ENCODE data around the gene NHSL2.

Gene NHSL2

GRCh38 chrX:72110051-72110875 is 199.6 kb downstream of the NHSL2 start:
- TF ChIP-seq CTCF (IDR thresholded peaks at IDR 0.05; ENCODE audit: low read depth, low read length) = no peak
- DNase-seq = no peak
- Histone ChIP-seq H3K27me3 (ENCODE audit: insufficient read depth, low read depth, severe bottlenecking) (no peaks in the 10 kb centered on the region), H3K4me3 (ENCODE audit: low read depth, low read length) (no peak overlapping the region), H3K27ac (no peak overlapping the region), H3K36me3 (no peaks in the 10 kb centered on the region; the same call in 1 of the 2 replicates), H3K9me3 (ENCODE audit: severe bottlenecking) (no peaks in the 10 kb centered on the region)

DNA sequence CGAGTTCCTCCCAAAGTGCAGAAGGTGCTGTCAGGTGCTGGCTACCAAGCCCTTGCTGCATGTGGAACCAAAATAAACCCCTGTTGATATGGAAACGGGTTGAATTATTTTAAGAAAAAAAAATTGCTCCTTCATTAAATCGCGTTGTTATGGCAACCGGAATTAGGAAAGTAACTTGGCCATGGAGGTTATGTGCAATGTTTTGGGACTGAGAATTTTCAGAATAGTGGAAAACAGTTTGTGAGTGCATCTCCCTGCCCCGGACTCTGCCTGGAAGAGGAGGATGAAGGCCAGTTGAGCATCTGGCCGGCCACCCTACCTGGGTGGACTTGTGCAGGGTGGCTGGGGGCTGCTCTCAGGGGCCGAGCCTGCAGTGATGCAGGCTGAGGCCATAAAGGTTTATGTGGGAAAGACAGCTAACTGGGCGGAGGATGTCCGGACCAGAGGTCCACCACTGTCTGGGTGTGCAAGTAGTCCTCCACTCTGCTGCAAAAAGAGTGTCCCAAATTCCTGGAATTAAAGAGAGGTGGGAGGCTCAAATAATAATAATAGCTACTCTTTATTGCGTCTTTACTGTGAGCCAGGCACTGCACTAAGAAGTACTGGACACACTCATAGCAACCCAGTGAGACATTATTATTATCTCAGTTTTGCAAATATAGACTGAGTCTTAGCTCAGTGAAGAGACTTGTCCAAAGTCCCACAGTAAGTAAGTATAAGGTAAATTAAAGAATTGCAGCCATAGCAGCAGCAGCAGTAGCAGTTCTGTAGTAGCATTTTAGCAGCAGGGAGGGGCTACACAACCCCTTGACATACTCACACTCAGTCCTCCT is 200.4 kb downstream of the NHSL2 start:
- no peak for DNase-seq
- Histone ChIP-seq H3K9me3 (ENCODE audit: severe bottlenecking) (no peaks in the 10 kb centered on the region), H3K4me3 (ENCODE audit: low read depth, low read length) (no peak overlapping the region), H3K27me3 (ENCODE audit: insufficient read depth, low read depth, severe bottlenecking) (no peaks in the 10 kb centered on the region), H3K27ac (no peak overlapping the region; the same call in 1 of the 2 replicates), H3K36me3 (no peaks in the 10 kb centered on the region; the same call in 1 of the 2 replicates)
- TF ChIP-seq CTCF (IDR thresholded peaks at IDR 0.05; ENCODE audit: low read depth, low read length) = no peak

DNA sequence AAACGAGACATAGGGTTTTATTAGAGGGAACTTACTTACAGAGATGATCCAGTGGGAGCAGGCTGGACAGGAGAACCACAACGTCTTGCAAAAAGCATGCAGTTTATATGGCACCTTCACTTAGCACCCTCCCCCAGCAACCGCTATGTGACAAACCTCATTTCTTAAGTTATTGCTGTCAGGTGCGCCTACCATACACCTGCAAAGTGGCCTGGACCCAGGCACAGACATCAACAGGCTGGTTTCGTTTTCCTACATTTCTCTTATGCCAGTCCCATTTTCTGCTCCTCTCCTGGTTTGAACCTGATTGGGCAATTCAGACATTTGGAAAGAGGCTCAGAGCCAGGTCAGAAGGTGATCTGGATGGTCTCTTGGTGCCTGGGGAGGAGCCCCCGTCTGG is 202.8 kb downstream of the NHSL2 start:
- no peaks in the 10 kb centered on the region for H3K27me3 ChIP-seq (ENCODE audit: insufficient read depth, low read depth, severe bottlenecking)
- H3K9me3 ChIP-seq (ENCODE audit: severe bottlenecking) = no peaks in the 10 kb centered on the region
- DNase-seq = no peak
- H3K27ac ChIP-seq = peak overlapping the region; percentile 97
- no peak overlapping the region for H3K4me3 ChIP-seq (ENCODE audit: low read depth, low read length)
- no peak for TF ChIP-seq CTCF (IDR thresholded peaks at IDR 0.05; ENCODE audit: low read depth, low read length)
- no peaks in the 10 kb centered on the region; the same call in 1 of the 2 replicates for H3K36me3 ChIP-seq

DNA sequence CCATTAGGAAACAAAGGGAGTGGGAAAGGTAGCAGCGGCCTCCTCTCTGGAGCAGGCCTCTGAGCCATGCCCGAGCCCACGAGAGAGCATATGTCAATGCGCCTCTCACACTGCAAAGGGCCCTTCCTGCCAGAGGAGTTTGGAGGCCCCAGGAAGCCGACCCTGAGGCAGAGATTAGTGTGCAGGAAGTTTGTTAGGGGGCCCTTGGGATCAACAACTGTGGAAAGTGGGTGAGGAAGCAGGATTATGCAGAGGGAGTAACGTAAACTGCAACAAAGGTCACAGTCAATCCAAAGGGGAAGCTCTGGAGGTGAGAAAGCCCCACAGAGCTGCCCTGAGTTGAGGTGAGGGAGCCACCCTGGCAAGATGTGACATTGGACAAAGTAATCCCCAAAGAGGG is 203.7 kb downstream of the NHSL2 start:
- H3K4me3 ChIP-seq (ENCODE audit: low read depth, low read length) = no peak overlapping the region
- no peaks in the 10 kb centered on the region for H3K9me3 ChIP-seq (ENCODE audit: severe bottlenecking)
- DNase-seq = peak; percentile 77
- no peaks in the 10 kb centered on the region for H3K27me3 ChIP-seq (ENCODE audit: insufficient read depth, low read depth, severe bottlenecking)
- H3K36me3 ChIP-seq = no peaks in the 10 kb centered on the region; the same call in 1 of the 2 replicates
- H3K27ac ChIP-seq = peak overlapping the region; percentile 97
- TF ChIP-seq CTCF (IDR thresholded peaks at IDR 0.05; ENCODE audit: low read depth, low read length) = no peak

DNA sequence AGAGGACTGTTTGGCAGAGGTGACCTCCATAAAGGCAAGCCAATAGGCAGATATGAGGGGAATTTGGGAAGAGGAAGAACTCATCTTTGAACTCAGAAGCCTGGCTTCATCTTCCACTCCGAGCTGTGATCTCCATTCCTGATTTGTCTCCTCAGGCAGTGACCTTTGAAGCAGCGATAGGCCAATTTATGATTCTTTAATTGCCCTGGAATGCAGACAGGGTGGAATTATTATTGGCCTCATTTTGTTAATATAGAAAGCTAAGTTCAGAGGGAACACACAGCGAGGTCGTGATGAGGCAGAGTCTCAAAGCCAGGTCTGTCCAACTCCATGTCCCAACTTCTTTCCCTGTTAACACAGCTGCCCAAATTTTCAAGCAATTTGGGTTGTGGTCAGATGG is 204.2 kb downstream of the NHSL2 start:
- Histone ChIP-seq H3K27me3 (ENCODE audit: insufficient read depth, low read depth, severe bottlenecking) (no peaks in the 10 kb centered on the region), H3K9me3 (ENCODE audit: severe bottlenecking) (no peaks in the 10 kb centered on the region), H3K4me3 (ENCODE audit: low read depth, low read length) (no peak overlapping the region; the same call in 1 of the 2 replicates), H3K36me3 (no peaks in the 10 kb centered on the region; the same call in 1 of the 2 replicates), H3K27ac (peak overlapping the region; percentile 97)
- DNase-seq = no peak
- TF ChIP-seq CTCF (IDR thresholded peaks at IDR 0.05; ENCODE audit: low read depth, low read length) = no peak

Data from WERI-Rb-1 (cell line).